H1 (cell line): Measurements from ENCODE around the gene MIER2. TPM values are rescaled to one million over a fixed set of nuclear protein-coding genes. Genes with fewer than 3 reads are reported as not detected.
A peak's percentile ranks its signal among the peaks of the same experiment; 100 is the strongest.

Experiments
- CTCF ChIA-PET: fragments of 300-600 bp; sonication (Branson Sonifier 250); formaldehyde crosslinking; loops from one replicate; lab custom pipeline; 2021; ENCODE audit not compliant: partially characterized antibody; lab: Charles Lee
- POLR2A ChIA-PET: fragments of 300-600 bp; sonication (Branson Sonifier 250); formaldehyde crosslinking; loops from one replicate; lab custom pipeline; 2021; ENCODE audit warnings: inconsistent platforms; ENCODE audit not compliant: partially characterized antibody; lab: Charles Lee
- DNase-seq, 2 experiments: peaks; one replicate each; pipeline versions ENCODE4 v3.0.0 to v3.0.0-alpha.2; 2010 to 2022; ENCODE audit warnings: low spot score in 2 of 2, low read depth in 1 of 2, mixed read lengths in 1 of 2
- FAIRE-seq: peaks from 2 replicates; lab custom pipeline; 2011; peaks lifted over from hg19 to GRCh38; lab: Jason Lieb, UNC
- H2AFZ ChIP-seq: 2 replicates; pipeline ENCODE4 v1.8.1; 2012; ENCODE audit warnings: low read length, inconsistent platforms
- H2AK5ac ChIP-seq: 2 replicates; pipeline ENCODE4 v1.6.1; 2013; ENCODE audit warnings: low read depth, low read length
- H2BK120ac ChIP-seq: replicated peaks from 2 replicates; pipeline ENCODE3; 2013; ENCODE audit warnings: low read depth, low read length, inconsistent platforms
- H2BK12ac ChIP-seq: 2 replicates; pipeline ENCODE4 v1.6.1; 2013; ENCODE audit warnings: low read depth, low read length
- H2BK15ac ChIP-seq: 2 replicates; pipeline ENCODE4 v1.6.1; 2013; ENCODE audit warnings: low read length
- H2BK20ac ChIP-seq: 2 replicates; pipeline ENCODE4 v1.6.1; 2013; ENCODE audit warnings: low read length
- H2BK5ac ChIP-seq: 2 replicates; pipeline ENCODE4 v1.6.1; 2013; ENCODE audit warnings: low read depth, low read length
- H3K14ac ChIP-seq: 2 replicates; pipeline ENCODE4 v1.6.1; 2013; ENCODE audit warnings: inconsistent platforms; ENCODE audit not compliant: insufficient read length
- H3K18ac ChIP-seq: 2 replicates; pipeline ENCODE4 v1.6.1; 2013; ENCODE audit warnings: low read length; ENCODE audit errors: extremely low read depth
- H3K23ac ChIP-seq: 2 replicates; pipeline ENCODE4 v1.6.1; 2013; ENCODE audit warnings: inconsistent platforms; ENCODE audit not compliant: insufficient read length
- H3K23me2 ChIP-seq: 2 replicates; pipeline ENCODE4 v1.6.1; 2013; ENCODE audit warnings: low read depth, low read length
- H3K27ac ChIP-seq: 2 replicates; pipeline ENCODE4 v1.6.1; 2011; ENCODE audit warnings: low read depth, low read length, inconsistent platforms
- H3K27me3 ChIP-seq, 4 experiments: replicated peaks in 1 of 4; 1 replicate in 1 of 4; 2 replicates in 3 of 4; pipeline versions ENCODE4 v1.6.1 to v1.8.1; 2011 to 2013; ENCODE audit warnings: low read length in 3 of 4, mild to moderate bottlenecking in 3 of 4, inconsistent platforms in 2 of 4, mixed read lengths in 2 of 4, moderate library complexity in 1 of 4; ENCODE audit not compliant: control insufficient read depth in 3 of 4, insufficient read depth in 3 of 4; ENCODE audit errors: extremely low read depth in 1 of 4
- H3K36me3 ChIP-seq, 4 experiments: 2 replicates each; pipeline versions ENCODE4 v1.6.1 to v1.8.1; 2011 to 2013; ENCODE audit warnings: mild to moderate bottlenecking in 4 of 4, low read length in 3 of 4, moderate library complexity in 2 of 4, control low read depth in 1 of 4, inconsistent platforms in 1 of 4; ENCODE audit not compliant: insufficient read depth in 4 of 4, control insufficient read depth in 2 of 4
- H3K4ac ChIP-seq: replicated peaks from 2 replicates; pipeline ENCODE3; 2013; ENCODE audit warnings: low read length, low read depth, mixed read lengths, inconsistent platforms; ENCODE audit not compliant: insufficient read length
- H3K4me1 ChIP-seq, 4 experiments: replicated peaks in 1 of 4; 1 replicate in 1 of 4; 2 replicates in 3 of 4; pipeline versions ENCODE4 v1.6.1 to v1.8.1; 2011 to 2013; ENCODE audit warnings: low read length in 3 of 4, inconsistent platforms in 2 of 4, mixed read lengths in 1 of 4; ENCODE audit not compliant: insufficient read depth in 4 of 4, control insufficient read depth in 3 of 4
- H3K4me2 ChIP-seq, 2 experiments: 2 replicates each; pipeline versions ENCODE4 v1.6.1 to v1.8.1; 2011 to 2013; ENCODE audit warnings: low read depth in 2 of 2, low read length in 2 of 2, control low read depth in 1 of 2, inconsistent platforms in 1 of 2, mild to moderate bottlenecking in 1 of 2; ENCODE audit not compliant: insufficient read depth in 1 of 2
- H3K4me3 ChIP-seq, 4 experiments: fragments of 200-600, 300-600 bp in 1 of 4; sonication (generic), shearing (Covaris generic), sonication (Bioruptor Twin) in 1 of 4; 2 replicates each; pipeline versions ENCODE4 v1.5.1 to v1.8.1; 2011 to 2016; ENCODE audit warnings: low read length in 4 of 4, low read depth in 3 of 4, control low read depth in 2 of 4, inconsistent platforms in 2 of 4, mild to moderate bottlenecking in 2 of 4, mixed read lengths in 1 of 4, moderate library complexity in 1 of 4; ENCODE audit not compliant: insufficient read depth in 2 of 4; ENCODE audit errors: extremely low read depth in 1 of 4
- H3K56ac ChIP-seq: replicated peaks from 2 replicates; pipeline ENCODE3; 2013; ENCODE audit warnings: low read depth, mild to moderate bottlenecking, mixed read lengths, low read length, inconsistent platforms; ENCODE audit not compliant: insufficient read length
- H3K79me1 ChIP-seq: 2 replicates; pipeline ENCODE4 v1.6.1; 2013; ENCODE audit warnings: low read depth, low read length, control low read depth
- H3K79me2 ChIP-seq, 2 experiments: 2 replicates each; pipeline versions ENCODE4 v1.6.1 to v1.8.1; 2012 to 2013; ENCODE audit warnings: low read length in 2 of 2, mild to moderate bottlenecking in 2 of 2, inconsistent platforms in 1 of 2; ENCODE audit not compliant: insufficient read depth in 2 of 2, control insufficient read depth in 1 of 2
- H3K9ac ChIP-seq, 4 experiments: replicated peaks in 1 of 4; 1 replicate in 1 of 4; 2 replicates in 3 of 4; pipeline versions ENCODE4 v1.6.1 to v1.8.1; 2011 to 2013; ENCODE audit warnings: low read depth in 3 of 4, low read length in 3 of 4, control low read depth in 2 of 4, mild to moderate bottlenecking in 2 of 4, moderate library complexity in 2 of 4, inconsistent platforms in 1 of 4; ENCODE audit errors: extremely low read depth in 1 of 4
- H3K9me3 ChIP-seq, 2 experiments: 2 replicates each; pipeline versions ENCODE4 v1.6.1 to v1.8.1; 2012 to 2013; ENCODE audit warnings: mild to moderate bottlenecking in 2 of 2, moderate library complexity in 2 of 2, control low read depth in 1 of 2, inconsistent platforms in 1 of 2, low read depth in 1 of 2, low read length in 1 of 2, mixed read lengths in 1 of 2; ENCODE audit not compliant: insufficient read depth in 2 of 2
- H4K20me1 ChIP-seq, 2 experiments: replicated peaks in 1 of 2; 2 replicates each; pipeline versions ENCODE3 to v1.8.1; 2011 to 2013; ENCODE audit warnings: inconsistent platforms in 2 of 2, low read length in 2 of 2, mild to moderate bottlenecking in 1 of 2; ENCODE audit not compliant: insufficient read depth in 2 of 2, control insufficient read depth in 1 of 2
- H4K5ac ChIP-seq: 2 replicates; pipeline ENCODE4 v1.6.1; 2013; ENCODE audit warnings: low read length, low read depth, mixed read lengths, inconsistent platforms; ENCODE audit not compliant: insufficient read length
- H4K8ac ChIP-seq: 2 replicates; pipeline ENCODE4 v1.8.0; 2013; ENCODE audit warnings: mild to moderate bottlenecking, moderate library complexity, low read length, inconsistent platforms; ENCODE audit not compliant: insufficient read depth; ENCODE audit errors: extremely low read depth
- H4K91ac ChIP-seq: replicated peaks from 2 replicates; pipeline ENCODE3; 2013; ENCODE audit warnings: low read length, mixed read lengths, inconsistent platforms; ENCODE audit not compliant: insufficient read length
- BRCA1 ChIP-seq: IDR thresholded peaks from 2 replicates; pipeline ENCODE4 v1.6.1; 2012; ENCODE audit warnings: low read depth, low read length, improper control_type of control experiment
- CHD2 ChIP-seq: IDR thresholded peaks from 2 replicates; pipeline ENCODE4 v1.6.1; 2012; ENCODE audit warnings: low read length, improper control_type of control experiment
- EZH2 ChIP-seq: fragments of 200-600 bp; sonication (generic); IDR thresholded peaks from 2 replicates; pipeline ENCODE4 v1.7.1; 2012; ENCODE audit warnings: low read depth, mild to moderate bottlenecking, moderate library complexity, low read length, inconsistent platforms; ENCODE audit not compliant: severe bottlenecking
- NRF1 ChIP-seq: IDR thresholded peaks from 2 replicates; pipeline ENCODE4 v1.6.1; 2011; ENCODE audit warnings: mild to moderate bottlenecking, low read depth, low read length, improper control_type of control experiment
- RAD21 ChIP-seq, 2 experiments: IDR thresholded peaks in 1 of 2; conservative IDR thresholded peaks in 1 of 2; 2 replicates each; pipeline ENCODE4 v1.6.1; 2011; ENCODE audit warnings: low read depth in 2 of 2, low read length in 2 of 2, improper control_type of control experiment in 1 of 2, inconsistent platforms in 1 of 2, mild to moderate bottlenecking in 1 of 2, moderate library complexity in 1 of 2
- RBBP5 ChIP-seq: IDR thresholded peaks from 2 replicates; pipeline ENCODE4 v1.7.1; 2012; ENCODE audit warnings: low read depth, mild to moderate bottlenecking, inconsistent platforms, low read length, moderate library complexity, borderline replicate concordance
- RXRA ChIP-seq: IDR thresholded peaks from 2 replicates; pipeline ENCODE4 v1.6.1; 2011; ENCODE audit warnings: low read depth, mild to moderate bottlenecking, low read length, moderate library complexity; ENCODE audit not compliant: insufficient read depth
- SP1 ChIP-seq: IDR thresholded peaks from 2 replicates; pipeline ENCODE4 v1.6.1; 2011; ENCODE audit warnings: low read depth, low read length
- SRF ChIP-seq: IDR thresholded peaks from 2 replicates; pipeline ENCODE4 v1.6.1; 2011; ENCODE audit warnings: mild to moderate bottlenecking, low read depth, low read length, moderate library complexity
- TAF1 ChIP-seq: IDR thresholded peaks from 2 replicates; pipeline ENCODE4 v1.6.1; 2011; ENCODE audit warnings: mild to moderate bottlenecking, low read depth, low read length
- WGBS, 2 experiments: shearing (Covaris generic) in 1 of 2; methylation state at CpG; one replicate each; pipeline versions ENCODE4 v1.1.6 to v1.1.7; 2013 to 2015; ENCODE audit warnings: low lambda C conversion rate in 2 of 2, mixed read lengths in 2 of 2, inconsistent platforms in 1 of 2, low coverage in 1 of 2, missing lambda C conversion rate in 1 of 2; ENCODE audit not compliant: insufficient replicate concordance in 2 of 2, insufficient coverage in 1 of 2, insufficient read length in 1 of 2; ENCODE audit errors: extremely low coverage in 1 of 2, missing lambda C conversion rate in 1 of 2; 5-methylcytosine and 5-hydroxymethylcytosine counted together
- polyA plus RNA-seq, 7 experiments: library from polyadenylated mRNA; depleted of rRNA in 3 of 7; stranded (reverse) in 5 of 7; unstranded in 2 of 7; fragments of >200 nt in 5 of 7; fragments of 200-250 nt in 2 of 7; gene quantifications; 1 replicate in 5 of 7; 2 replicates in 1 of 7; 4 replicates in 1 of 7; pipeline versions ENCODE4 v1.2.1 to v1.2.3, GENCODE V29; 2011 to 2013; ENCODE audit warnings: missing spikeins in 2 of 7, mixed read lengths in 2 of 7
- total RNA-seq: library from RNA; stranded (reverse); fragmentation: NEBNext Ultra II Directional; extraction: Animal tissue kit (Norgen Biotek cat#: 25700); gene quantifications from 2 replicates; pipeline ENCODE4 v1.2.1, GENCODE V29; 2021

Gene MIER2
- total and polyA plus RNA-seq, 2 of the 8 experiments (the other 6 are each of a cell fraction or from before 2014, with no cell fraction given): 30.3 to 48.3 TPM

DNA sequence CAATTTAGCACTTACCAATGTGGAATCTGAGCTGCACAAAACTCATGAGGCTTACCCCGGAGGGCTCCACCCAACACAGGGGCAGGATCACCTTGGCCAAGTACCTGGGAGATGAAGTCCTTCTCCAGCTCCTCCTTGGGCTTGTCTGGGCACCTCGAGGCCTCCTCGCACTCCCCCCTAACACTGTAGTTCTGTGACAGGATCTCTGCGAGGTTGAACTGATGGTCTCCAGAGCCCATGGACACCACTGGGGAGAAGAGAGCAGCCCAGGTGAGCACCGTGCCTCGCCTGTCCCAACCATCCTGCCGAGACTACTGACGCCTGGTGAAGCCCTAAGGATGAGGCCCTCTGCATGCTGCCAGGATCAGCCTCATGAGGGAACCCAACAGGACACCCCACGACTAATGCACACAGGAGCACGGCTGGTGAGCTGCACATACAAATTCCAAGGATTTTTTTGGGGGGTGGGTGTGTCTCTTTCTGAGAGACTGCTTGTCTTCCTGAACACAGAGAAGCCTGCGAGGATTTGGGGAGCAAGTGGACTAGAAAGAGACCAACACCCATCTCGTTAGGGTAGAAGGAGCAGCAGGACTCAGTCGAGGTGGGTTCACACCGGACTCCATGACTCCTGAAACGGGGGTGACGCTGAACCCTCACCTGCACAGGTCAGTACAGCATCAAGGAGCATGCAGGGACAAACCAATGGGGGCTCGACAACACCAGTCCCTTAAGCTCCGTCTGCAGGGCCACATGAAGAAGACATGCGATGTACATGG is 10.1 kb downstream of the MIER2 start:
- Histone ChIP-seq H3K18ac (no peak overlapping the region), H4K91ac (no peak overlapping the region), H4K20me1 (peaks cover 15 to 29% of the 10 kb centered on the region in 2 experiments), H2BK5ac (no peak overlapping the region), H3K27me3 (no peaks in the 10 kb centered on the region), H2AFZ (no peak overlapping the region), H3K79me1 (peaks cover 12% of the 10 kb centered on the region), H3K4ac (no peak overlapping the region), H3K9ac (no peak overlapping the region), H3K36me3 (peaks cover 2 to 28% (median 15%) of the 10 kb centered on the region in 4 experiments; a peak in 6 of 8 replicates), H2BK15ac (no peak overlapping the region), H2BK12ac (no peak overlapping the region), H4K8ac (no peak overlapping the region; the same call in 1 of the 2 replicates), H2BK20ac (no peak overlapping the region), H3K23me2 (no peaks in the 10 kb centered on the region), H3K14ac (no peak overlapping the region), H3K9me3 (no peaks in the 10 kb centered on the region), H2BK120ac (no peak overlapping the region), H3K4me3 (no peak overlapping the region), H4K5ac (no peak overlapping the region), H3K56ac (no peak overlapping the region), H3K4me2 (no peak overlapping the region), H3K27ac (peak overlapping the region; percentile 36; the same call in 1 of the 2 replicates), H2AK5ac (no peak overlapping the region), H3K79me2 (peaks cover 31 to 63% of the 10 kb centered on the region in 2 experiments), H3K4me1 (no peaks in the 10 kb centered on the region), H3K23ac (no peak overlapping the region)
- 92% methylated on average over 19 of the region's 19 CpGs; no CpG with 5 or more reads in 1 of the 2 experiments for WGBS, 2 experiments
- no peak for TF ChIP-seq RAD21 (IDR thresholded peaks at IDR 0.05 in 1 of 2, conservative IDR thresholded peaks at IDR 0.05 in 1 of 2; ENCODE audit: low read depth in 2 of 2, low read length in 2 of 2)
- no peak for TF ChIP-seq RXRA
- TF ChIP-seq SRF: no peak
- TF ChIP-seq EZH2: no peak
- no peak for TF ChIP-seq RBBP5
- TF ChIP-seq SP1: no peak
- no peak for TF ChIP-seq CHD2
- TF ChIP-seq NRF1: no peak
- TF ChIP-seq BRCA1: no peak
- no peak for TF ChIP-seq TAF1
- CTCF ChIA-PET: interaction anchor here (1.4 kb wide), 1 partner anchor 21 kb away, joined by 5 read pairs; no protein-coding TSS in a partner anchor
- DNase-seq (no peak), FAIRE-seq (no peak)
- POLR2A ChIA-PET: interaction anchor here (1.0 to 1.5 kb wide), 3 partner anchors 11 to 72 kb away, joined by 3 to 4 read pairs (median 3); no protein-coding TSS in a partner anchor
